Neuron (in vitro differentiated cells): ENCODE results near the gene ZNF503.

Source experiments
- H2AFZ ChIP-seq: one replicate; pipeline ENCODE4 v1.6.1; 2013; ENCODE audit warnings: low read depth, mild to moderate bottlenecking, inconsistent platforms, low read length, moderate library complexity
- H3K27me3 ChIP-seq: one replicate; pipeline ENCODE4 v1.6.1; 2013; ENCODE audit warnings: low read length; ENCODE audit not compliant: insufficient read depth
- H3K36me3 ChIP-seq: one replicate; pipeline ENCODE4 v1.6.1; 2013; ENCODE audit warnings: low read length; ENCODE audit not compliant: insufficient read depth
- H3K4me1 ChIP-seq: one replicate; pipeline ENCODE4 v1.6.1; 2013; ENCODE audit warnings: low read length; ENCODE audit not compliant: insufficient read depth
- H3K4me3 ChIP-seq: 2 replicates; pipeline ENCODE4 v1.5.1; 2013; ENCODE audit warnings: mild to moderate bottlenecking, low read length, moderate library complexity
- H3K9me3 ChIP-seq: one replicate; pipeline ENCODE4 v1.6.1; 2013; ENCODE audit warnings: low read length

The ZNF503 gene

GRCh38 chr10:75428434-75429158 is 27.0 kb upstream of the ZNF503 start:
- Histone ChIP-seq H3K27me3 (no peaks in the 10 kb centered on the region), H3K36me3 (no peaks in the 10 kb centered on the region), H3K4me3 (no peak overlapping the region), H3K9me3 (no peaks in the 10 kb centered on the region), H3K4me1 (peaks cover 24% of the 10 kb centered on the region), H2AFZ (no peak overlapping the region)

- no peaks in the 10 kb centered on the region for H3K27me3 ChIP-seq
Observed at GRCh38 chr10:75427951-75428350, 26.4 kb upstream of the ZNF503 start.

DNA sequence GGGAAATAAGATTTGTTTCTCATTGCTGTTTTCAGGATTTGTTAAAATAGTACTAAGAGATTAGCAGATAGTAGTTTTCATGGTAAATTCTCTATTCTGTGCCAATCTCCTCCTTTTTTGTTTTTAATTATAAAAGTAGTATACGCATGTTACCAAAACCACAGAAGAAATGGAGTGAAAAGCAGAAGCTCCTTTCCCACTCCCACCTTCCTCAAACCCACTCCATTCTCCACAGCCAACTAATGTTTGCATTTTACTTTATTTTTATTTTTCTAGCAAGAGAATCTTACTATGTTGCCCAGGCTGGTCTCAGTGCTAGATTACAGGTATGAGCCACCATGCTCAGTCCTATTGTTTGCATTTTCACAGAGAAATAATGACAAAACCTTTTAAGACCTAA is 25.3 kb upstream of the ZNF503 start:
- no peaks in the 10 kb centered on the region for H3K27me3 ChIP-seq

More at GRCh38 chr10:75427951-75428350, 26.4 kb upstream of the ZNF503 start:
- H3K36me3 ChIP-seq, result no peaks in the 10 kb centered on the region
- no peak overlapping the region for H3K4me3 ChIP-seq
- H3K4me1 ChIP-seq, result peaks cover 24% of the 10 kb centered on the region
- no peak overlapping the region for H2AFZ ChIP-seq
- no peaks in the 10 kb centered on the region for H3K9me3 ChIP-seq

GRCh38 chr10:75425291-75426079 is 23.9 kb upstream of the ZNF503 start:
- peaks cover 2% of the 10 kb centered on the region for H3K9me3 ChIP-seq
- H3K4me1 ChIP-seq, result peaks cover 22% of the 10 kb centered on the region
- H3K36me3 ChIP-seq, result no peaks in the 10 kb centered on the region
- no peaks in the 10 kb centered on the region for H3K27me3 ChIP-seq
- no peak overlapping the region for H3K4me3 ChIP-seq
- H2AFZ ChIP-seq, result no peak overlapping the region

More for the DNA sequence above, 25.3 kb upstream of the ZNF503 start:
- H3K9me3 ChIP-seq, result peaks cover 2% of the 10 kb centered on the region
- H3K4me3 ChIP-seq, result no peak overlapping the region
- no peak overlapping the region for H2AFZ ChIP-seq
- H3K36me3 ChIP-seq, result no peaks in the 10 kb centered on the region
- peaks cover 24% of the 10 kb centered on the region for H3K4me1 ChIP-seq

GRCh38 chr10:75424571-75424970 is 23.0 kb upstream of the ZNF503 start:
- no peak overlapping the region for H2AFZ ChIP-seq
- no peaks in the 10 kb centered on the region for H3K27me3 ChIP-seq
- peaks cover 13% of the 10 kb centered on the region for H3K4me1 ChIP-seq
- no peak overlapping the region for H3K4me3 ChIP-seq
- no peaks in the 10 kb centered on the region for H3K36me3 ChIP-seq
- H3K9me3 ChIP-seq, result peaks cover 2% of the 10 kb centered on the region

GRCh38 chr10:75422913-75423312 is 21.3 kb upstream of the ZNF503 start:
- no peaks in the 10 kb centered on the region for H3K36me3 ChIP-seq
- no peak overlapping the region for H2AFZ ChIP-seq
- peaks cover 2% of the 10 kb centered on the region for H3K9me3 ChIP-seq
- peaks cover 5% of the 10 kb centered on the region for H3K4me1 ChIP-seq
- H3K4me3 ChIP-seq, result no peak overlapping the region
- H3K27me3 ChIP-seq, result no peaks in the 10 kb centered on the region

DNA sequence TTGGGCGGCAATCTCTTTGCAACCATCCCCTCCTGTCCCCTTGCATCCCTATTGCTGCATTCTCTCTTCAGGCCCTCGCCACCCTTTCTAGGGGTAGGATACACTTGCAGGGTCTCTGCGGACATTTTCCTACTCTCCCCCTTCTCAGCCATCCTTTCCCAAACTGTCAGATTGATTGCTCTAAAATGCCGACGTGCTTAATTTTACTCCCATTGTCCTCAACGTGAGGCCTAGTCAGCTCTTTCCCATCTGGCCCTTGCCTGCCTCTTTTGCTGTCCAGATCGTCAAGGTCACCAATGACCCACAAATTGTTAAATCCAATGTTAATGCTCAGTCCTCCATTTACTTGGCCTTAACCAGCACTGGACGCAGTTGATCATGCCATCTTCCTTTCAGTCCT is 17.1 kb upstream of the ZNF503 start:
- Histone ChIP-seq H3K36me3 (no peaks in the 10 kb centered on the region), H3K27me3 (no peaks in the 10 kb centered on the region), H3K4me3 (no peak overlapping the region), H3K4me1 (peaks cover 4% of the 10 kb centered on the region), H2AFZ (no peak overlapping the region), H3K9me3 (peaks cover 2% of the 10 kb centered on the region)

- Histone ChIP-seq H3K9me3 (peaks cover 2% of the 10 kb centered on the region), H3K36me3 (no peaks in the 10 kb centered on the region), H3K4me1 (peaks cover 4% of the 10 kb centered on the region), H2AFZ (no peak overlapping the region), H3K27me3 (no peaks in the 10 kb centered on the region), H3K4me3 (no peak overlapping the region)
Observed at GRCh38 chr10:75418293-75418692, 16.7 kb upstream of the ZNF503 start.

- no peaks in the 10 kb centered on the region for H3K9me3 ChIP-seq
- peaks cover 4% of the 10 kb centered on the region for H3K4me1 ChIP-seq
- H2AFZ ChIP-seq, result no peak overlapping the region
- H3K27me3 ChIP-seq, result no peaks in the 10 kb centered on the region
- no peak overlapping the region for H3K4me3 ChIP-seq
- no peaks in the 10 kb centered on the region for H3K36me3 ChIP-seq
Observed at GRCh38 chr10:75417522-75417927, 16.0 kb upstream of the ZNF503 start.

GRCh38 chr10:75414527-75414926 is 13.0 kb upstream of the ZNF503 start:
- no peaks in the 10 kb centered on the region for H3K27me3 ChIP-seq

GRCh38 chr10:75410132-75411005 is 8.8 kb upstream of the ZNF503 start:
- Histone ChIP-seq H2AFZ (no peak overlapping the region), H3K27me3 (no peaks in the 10 kb centered on the region), H3K36me3 (peaks cover 6% of the 10 kb centered on the region), H3K9me3 (no peaks in the 10 kb centered on the region), H3K4me1 (peaks cover 7% of the 10 kb centered on the region), H3K4me3 (no peak overlapping the region)

More at GRCh38 chr10:75414527-75414926, 13.0 kb upstream of the ZNF503 start:
- Histone ChIP-seq H3K36me3 (no peaks in the 10 kb centered on the region), H3K9me3 (no peaks in the 10 kb centered on the region), H3K4me1 (peaks cover 4% of the 10 kb centered on the region), H3K4me3 (no peak overlapping the region), H2AFZ (no peak overlapping the region)

DNA sequence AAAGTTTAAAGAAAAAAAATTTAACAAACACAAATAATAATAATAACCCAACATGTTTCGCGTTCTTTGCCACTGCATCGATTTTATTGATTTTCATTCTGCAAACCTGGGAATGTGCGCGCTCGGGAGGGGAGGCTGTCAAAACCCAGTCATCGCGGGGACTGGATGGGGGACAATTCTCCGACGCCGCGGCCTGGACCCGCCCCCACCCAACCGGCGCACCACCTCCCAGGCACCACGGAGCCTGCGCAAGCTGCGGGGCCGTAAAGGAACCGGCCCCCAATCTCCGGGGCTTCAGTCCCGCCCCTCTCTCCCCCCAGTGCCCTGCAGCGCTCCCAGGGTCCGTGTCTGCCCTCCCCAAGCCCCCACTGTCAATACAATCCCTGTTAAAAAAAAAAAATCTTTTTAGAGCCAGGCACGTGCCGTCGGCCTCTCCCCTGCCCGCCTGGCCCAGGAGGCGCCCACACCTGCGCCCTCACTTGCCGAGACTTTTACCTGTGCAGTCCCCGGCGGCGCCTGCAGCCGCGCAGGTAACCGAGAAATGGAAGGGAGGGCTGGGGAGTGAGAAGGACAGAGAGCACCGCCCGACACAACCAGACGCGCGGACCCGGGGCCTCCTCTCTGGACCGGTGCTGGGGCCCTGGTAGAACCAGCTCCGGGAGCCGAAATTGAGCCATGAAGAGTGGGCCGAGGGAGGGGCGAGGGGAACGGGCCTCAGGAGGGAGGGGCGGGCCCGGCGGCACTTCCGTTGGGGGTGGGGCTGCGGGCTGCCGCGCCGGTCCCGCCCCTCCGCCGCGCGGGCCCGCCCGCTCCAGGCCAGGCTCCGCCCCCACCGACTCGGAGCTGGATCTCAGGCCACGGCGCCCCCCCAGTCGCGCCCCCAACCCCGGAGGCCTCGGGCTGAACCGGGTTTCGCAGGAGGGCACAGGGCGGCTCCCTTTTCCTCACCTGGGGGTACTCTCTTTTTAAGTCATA is 7.6 kb upstream of the ZNF503 start:
- Histone ChIP-seq H2AFZ (no peak overlapping the region), H3K4me3 (peak overlapping the region; percentile 20), H3K36me3 (peaks cover 6% of the 10 kb centered on the region), H3K27me3 (no peaks in the 10 kb centered on the region), H3K4me1 (peaks cover 7% of the 10 kb centered on the region), H3K9me3 (no peaks in the 10 kb centered on the region)
